ENCODE data around the gene RNU2-1. TPM values are rescaled to one million over a fixed set of nuclear protein-coding genes. Genes with fewer than 3 reads are reported as not detected.

Gene RNU2-1
- total and polyA plus RNA-seq, 2 of the 13 experiments (the other 11 are each of a cell fraction or from before 2014, with no cell fraction given) = not detected

- TF ChIP-seq ZNF281 (CRISPR knock-in tag; IDR thresholded peaks at IDR 0.05; ENCODE audit: borderline replicate concordance) (no peak), TRAFD1 (CRISPR knock-in tag; IDR thresholded peaks at IDR 0.05; ENCODE audit: borderline replicate concordance) (no peak), CEBPB (IDR thresholded peaks at IDR 0.05; ENCODE audit: borderline replicate concordance, low read depth, low read length) (no peak), MTA3 (CRISPR knock-in tag; IDR thresholded peaks at IDR 0.05) (no peak), ZFP36 (IDR thresholded peaks at IDR 0.05; ENCODE audit: borderline replicate concordance, low read depth, low read length, partially characterized antibody) (no peak), YEATS4 (CRISPR knock-in tag; IDR thresholded peaks at IDR 0.05; ENCODE audit: borderline replicate concordance) (0 out of 2 replicates have a peak, but pooled peaks have one; percentile 24), ZNF570 (CRISPR knock-in tag; IDR thresholded peaks at IDR 0.05; ENCODE audit: borderline replicate concordance) (no peak), ZNF558 (CRISPR knock-in tag; IDR thresholded peaks at IDR 0.05; ENCODE audit: borderline replicate concordance) (no peak), HNRNPL (IDR thresholded peaks at IDR 0.05; ENCODE audit: low read depth, low read length) (no peak), HNF1B (CRISPR knock-in tag; IDR thresholded peaks at IDR 0.05) (no peak), MAFF (IDR thresholded peaks at IDR 0.05; ENCODE audit: low read depth, low read length) (peak; percentile 66)
- TF ChIP-seq, protein P1, sequence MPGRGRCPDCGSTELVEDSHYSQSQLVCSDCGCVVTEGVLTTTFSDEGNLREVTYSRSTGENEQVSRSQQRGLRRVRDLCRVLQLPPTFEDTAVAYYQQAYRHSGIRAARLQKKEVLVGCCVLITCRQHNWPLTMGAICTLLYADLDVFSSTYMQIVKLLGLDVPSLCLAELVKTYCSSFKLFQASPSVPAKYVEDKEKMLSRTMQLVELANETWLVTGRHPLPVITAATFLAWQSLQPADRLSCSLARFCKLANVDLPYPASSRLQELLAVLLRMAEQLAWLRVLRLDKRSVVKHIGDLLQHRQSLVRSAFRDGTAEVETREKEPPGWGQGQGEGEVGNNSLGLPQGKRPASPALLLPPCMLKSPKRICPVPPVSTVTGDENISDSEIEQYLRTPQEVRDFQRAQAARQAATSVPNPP (CRISPR knock-in tag; IDR thresholded peaks at IDR 0.05) = no peak
- TF ChIP-seq, protein P2, sequence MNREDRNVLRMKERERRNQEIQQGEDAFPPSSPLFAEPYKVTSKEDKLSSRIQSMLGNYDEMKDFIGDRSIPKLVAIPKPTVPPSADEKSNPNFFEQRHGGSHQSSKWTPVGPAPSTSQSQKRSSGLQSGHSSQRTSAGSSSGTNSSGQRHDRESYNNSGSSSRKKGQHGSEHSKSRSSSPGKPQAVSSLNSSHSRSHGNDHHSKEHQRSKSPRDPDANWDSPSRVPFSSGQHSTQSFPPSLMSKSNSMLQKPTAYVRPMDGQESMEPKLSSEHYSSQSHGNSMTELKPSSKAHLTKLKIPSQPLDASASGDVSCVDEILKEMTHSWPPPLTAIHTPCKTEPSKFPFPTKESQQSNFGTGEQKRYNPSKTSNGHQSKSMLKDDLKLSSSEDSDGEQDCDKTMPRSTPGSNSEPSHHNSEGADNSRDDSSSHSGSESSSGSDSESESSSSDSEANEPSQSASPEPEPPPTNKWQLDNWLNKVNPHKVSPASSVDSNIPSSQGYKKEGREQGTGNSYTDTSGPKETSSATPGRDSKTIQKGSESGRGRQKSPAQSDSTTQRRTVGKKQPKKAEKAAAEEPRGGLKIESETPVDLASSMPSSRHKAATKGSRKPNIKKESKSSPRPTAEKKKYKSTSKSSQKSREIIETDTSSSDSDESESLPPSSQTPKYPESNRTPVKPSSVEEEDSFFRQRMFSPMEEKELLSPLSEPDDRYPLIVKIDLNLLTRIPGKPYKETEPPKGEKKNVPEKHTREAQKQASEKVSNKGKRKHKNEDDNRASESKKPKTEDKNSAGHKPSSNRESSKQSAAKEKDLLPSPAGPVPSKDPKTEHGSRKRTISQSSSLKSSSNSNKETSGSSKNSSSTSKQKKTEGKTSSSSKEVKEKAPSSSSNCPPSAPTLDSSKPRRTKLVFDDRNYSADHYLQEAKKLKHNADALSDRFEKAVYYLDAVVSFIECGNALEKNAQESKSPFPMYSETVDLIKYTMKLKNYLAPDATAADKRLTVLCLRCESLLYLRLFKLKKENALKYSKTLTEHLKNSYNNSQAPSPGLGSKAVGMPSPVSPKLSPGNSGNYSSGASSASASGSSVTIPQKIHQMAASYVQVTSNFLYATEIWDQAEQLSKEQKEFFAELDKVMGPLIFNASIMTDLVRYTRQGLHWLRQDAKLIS (CRISPR knock-in tag; IDR thresholded peaks at IDR 0.05) = no peak
These were observed 20.9 kb downstream of the RNU2-1 start (continued) for GRCh38 chr17:43212641-43213490.
